ENCODE measurements around the gene PCDH9. TPM values are rescaled to one million over a fixed set of nuclear protein-coding genes. Genes with fewer than 3 reads are reported as not detected.

PCDH9 gene
- total and polyA plus RNA-seq, 10 donors, result 0.24 to 8.1 (median 3.8) TPM

- Histone ChIP-seq H3K27ac (no peak overlapping the region), H3K4me1 (no peaks in the 10 kb centered on the region), H3K4me3 (no peak overlapping the region), H3K27me3 (replicated peaks in 1 of 7) (no peaks in the 10 kb centered on the region), H3K36me3 (no peaks in the 10 kb centered on the region), H3K9me3 (no peaks in the 10 kb centered on the region)
- TF ChIP-seq POLR2AphosphoS5 (IDR thresholded peaks at IDR 0.05) (no peak), CTCF (IDR thresholded peaks at IDR 0.05 in 8 of 11, conservative IDR thresholded peaks at IDR 0.05 in 3 of 11) (no peak), POLR2A (IDR thresholded peaks at IDR 0.05) (no peak)
- intact Hi-C loops (cut with DNase I; ENCODE audit: low total_unique reads), result no loop called here
- DNase-seq, result no peak
Observed at GRCh38 chr13:67077132-67077531, 153.0 kb downstream of the PCDH9 start.

GRCh38 chr13:67076378-67076777 lies 153.8 kb downstream of the PCDH9 start:
- Histone ChIP-seq H3K27me3 (replicated peaks in 1 of 7) (no peaks in the 10 kb centered on the region), H3K9me3 (no peaks in the 10 kb centered on the region), H3K36me3 (no peaks in the 10 kb centered on the region), H3K27ac (no peak overlapping the region), H3K4me3 (no peak overlapping the region), H3K4me1 (no peaks in the 10 kb centered on the region)
- TF ChIP-seq POLR2AphosphoS5 (IDR thresholded peaks at IDR 0.05) (no peak), CTCF (IDR thresholded peaks at IDR 0.05 in 8 of 11, conservative IDR thresholded peaks at IDR 0.05 in 3 of 11) (no peak), POLR2A (IDR thresholded peaks at IDR 0.05) (no peak)
- 63 to 69% (median 67%) methylated on average over 3 of the region's 3 CpGs for WGBS, 5 donors
- intact Hi-C loops (cut with DNase I; ENCODE audit: low total_unique reads), result no loop called here
- DNase-seq, result no peak

DNA sequence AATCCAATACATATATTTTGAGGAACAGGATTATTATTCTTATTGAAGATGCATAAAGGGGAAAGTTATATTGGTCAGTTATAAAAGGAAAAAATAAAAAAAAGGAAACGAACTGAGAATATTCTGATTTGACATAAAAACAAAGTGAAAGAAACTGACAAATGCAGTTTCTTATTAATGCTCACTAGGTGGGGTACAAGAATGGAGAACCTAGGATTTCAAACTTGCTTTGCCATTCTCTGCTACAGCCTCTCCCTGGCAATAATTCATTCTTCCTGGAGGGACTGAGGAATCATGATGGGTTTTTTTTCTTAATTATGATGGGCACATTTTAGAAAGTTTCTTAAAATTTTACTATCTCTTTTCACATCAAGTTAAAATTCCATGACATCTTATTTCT lies 154.9 kb downstream of the PCDH9 start:
- DNase-seq, result no peak
- H3K36me3 ChIP-seq, result no peaks in the 10 kb centered on the region

GRCh38 chr13:67071918-67072598 lies 158.1 kb downstream of the PCDH9 start:
- Histone ChIP-seq H3K4me1 (no peaks in the 10 kb centered on the region), H3K36me3 (no peaks in the 10 kb centered on the region), H3K27me3 (replicated peaks in 1 of 7) (no peaks in the 10 kb centered on the region), H3K27ac (no peak overlapping the region), H3K9me3 (no peaks in the 10 kb centered on the region), H3K4me3 (no peak overlapping the region)
- WGBS, 5 donors, result 83 to 88% (median 85%) methylated on average over 3 of the region's 3 CpGs
- no peak for DNase-seq
- TF ChIP-seq CTCF (IDR thresholded peaks at IDR 0.05 in 8 of 11, conservative IDR thresholded peaks at IDR 0.05 in 3 of 11) (no peak), POLR2AphosphoS5 (IDR thresholded peaks at IDR 0.05) (no peak), POLR2A (IDR thresholded peaks at IDR 0.05) (no peak)
- intact Hi-C loops (cut with DNase I; ENCODE audit: low total_unique reads), result no loop called here

More for the DNA sequence above, 154.9 kb downstream of the PCDH9 start:
- no peak overlapping the region for H3K4me3 ChIP-seq
- no peaks in the 10 kb centered on the region for H3K9me3 ChIP-seq
- H3K27me3 ChIP-seq (replicated peaks in 1 of 7), result no peaks in the 10 kb centered on the region
- no peak overlapping the region for H3K27ac ChIP-seq
- no peaks in the 10 kb centered on the region for H3K4me1 ChIP-seq
- WGBS, 5 donors, result 15 to 45% (median 22%) methylated on average over 1 of the region's 1 CpG
- intact Hi-C loops (cut with DNase I; ENCODE audit: low total_unique reads), result no loop called here
- TF ChIP-seq POLR2A (IDR thresholded peaks at IDR 0.05), result no peak
- no peak for TF ChIP-seq CTCF (IDR thresholded peaks at IDR 0.05 in 8 of 11, conservative IDR thresholded peaks at IDR 0.05 in 3 of 11)
- no peak for TF ChIP-seq POLR2AphosphoS5 (IDR thresholded peaks at IDR 0.05)
